Activated CD4-positive, alpha-beta T cell treated with anti-CD3 and anti-CD28 coated beads, Interleukin-2, amount 10 ng/mL, durations not matched to agents 24 days and 14 days (primary cell): ENCODE data around the gene SLC13A3. TPM values are rescaled to one million over a fixed set of nuclear protein-coding genes. Genes with fewer than 3 reads are reported as not detected.

Experiments used
- DNase-seq: peaks from one replicate; pipeline ENCODE4 v3.0.0; 2022
- H3K27ac Mint-ChIP-seq: one replicate; pipeline ENCODE4 v1.8.0; 2022; ENCODE audit warnings: mild to moderate bottlenecking, mixed read lengths
- H3K27me3 Mint-ChIP-seq: one replicate; pipeline ENCODE4 v1.8.0; 2022; ENCODE audit warnings: mixed read lengths
- H3K36me3 Mint-ChIP-seq: one replicate; pipeline ENCODE4 v1.8.0; 2022; ENCODE audit warnings: low read depth, mild to moderate bottlenecking, mixed read lengths
- H3K4me1 Mint-ChIP-seq: one replicate; pipeline ENCODE4 v1.8.0; 2021; ENCODE audit warnings: mixed read lengths
- H3K4me3 Mint-ChIP-seq: one replicate; pipeline ENCODE4 v1.8.0; 2022; ENCODE audit warnings: mild to moderate bottlenecking, moderate library complexity, mixed read lengths
- H3K9me3 Mint-ChIP-seq: one replicate; pipeline ENCODE4 v1.8.0; 2021; ENCODE audit warnings: mixed read lengths
- intact Hi-C: fragments of 100-400 bp; cut with micrococcal nuclease; formaldehyde crosslinking; loops from one replicate; pipeline ENCODE4 v1.15.1; 2023
- total RNA-seq: library from RNA; stranded (reverse); gene quantifications from 2 replicates; pipeline ENCODE4 v1.2.3, GENCODE V29; 2022

SLC13A3 gene
- total RNA-seq, 1 donor from 2014 or later, result not detected

GRCh38 chr20:46573234-46573633 is 78.0 kb downstream of the SLC13A3 start:
- Mint-ChIP-seq H3K36me3 (no peaks in the 10 kb centered on the region), H3K4me3 (no peak overlapping the region), H3K27ac (no peak overlapping the region), H3K27me3 (peaks cover 36% of the 10 kb centered on the region), H3K4me1 (peaks cover 8% of the 10 kb centered on the region), H3K9me3 (peaks cover 4% of the 10 kb centered on the region)
- intact Hi-C loops, result no loop called here
- no peak for DNase-seq

DNA sequence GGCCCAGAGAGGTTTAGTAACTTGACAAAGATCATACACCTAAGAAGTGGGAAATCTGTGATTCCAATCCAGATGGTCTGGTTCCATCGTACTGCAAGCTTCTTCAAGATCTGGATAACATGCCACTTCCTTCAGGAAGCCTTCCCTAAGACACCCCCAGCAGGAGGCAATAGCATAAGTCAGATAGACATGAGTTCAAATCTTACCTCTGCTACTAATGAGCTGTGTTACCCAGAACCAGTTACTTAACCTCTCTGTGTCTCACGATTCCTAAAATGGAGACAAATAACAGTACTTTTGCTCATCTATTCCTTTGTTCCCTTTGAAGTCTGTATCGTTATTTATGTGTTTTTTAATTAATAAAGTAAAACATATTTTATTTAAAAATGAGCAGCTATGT is 78.5 kb downstream of the SLC13A3 start:
- Mint-ChIP-seq H3K4me3 (no peak overlapping the region), H3K36me3 (no peaks in the 10 kb centered on the region), H3K27me3 (peaks cover 36% of the 10 kb centered on the region), H3K27ac (no peak overlapping the region), H3K9me3 (peaks cover 4% of the 10 kb centered on the region), H3K4me1 (peaks cover 8% of the 10 kb centered on the region)
- intact Hi-C loops, result no loop called here
- DNase-seq, result no peak

GRCh38 chr20:46572153-46572552 is 79.1 kb downstream of the SLC13A3 start:
- DNase-seq, result no peak
- Mint-ChIP-seq H3K9me3 (peaks cover 4% of the 10 kb centered on the region), H3K27ac (no peak overlapping the region), H3K36me3 (no peaks in the 10 kb centered on the region), H3K4me1 (peaks cover 12% of the 10 kb centered on the region), H3K4me3 (no peak overlapping the region), H3K27me3 (peaks cover 40% of the 10 kb centered on the region)
- intact Hi-C loops, result no loop called here

DNA sequence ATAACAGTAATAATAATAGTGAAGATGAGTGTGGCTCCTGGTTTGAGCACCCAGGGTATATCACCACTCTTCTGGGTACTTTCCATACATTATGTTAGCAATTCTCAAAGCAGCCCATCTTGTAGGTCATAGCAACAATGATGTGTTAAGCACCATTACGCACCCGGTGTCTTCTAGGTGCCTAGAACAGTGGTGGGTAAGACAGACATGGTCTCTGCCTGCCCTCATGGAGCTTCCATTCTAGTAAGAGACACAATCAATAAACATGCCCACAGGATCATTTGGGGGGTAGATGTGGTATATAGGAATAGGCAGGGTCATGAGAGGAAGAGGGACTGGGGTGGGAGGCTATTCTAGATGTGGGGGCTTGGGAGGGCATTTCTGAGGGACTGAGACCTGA is 79.8 kb downstream of the SLC13A3 start:
- Mint-ChIP-seq H3K9me3 (peaks cover 4% of the 10 kb centered on the region), H3K27me3 (peaks cover 41% of the 10 kb centered on the region), H3K4me3 (no peak overlapping the region), H3K4me1 (peaks cover 12% of the 10 kb centered on the region), H3K27ac (no peak overlapping the region), H3K36me3 (no peaks in the 10 kb centered on the region)
- DNase-seq, result no peak
- intact Hi-C loops, result no loop called here

DNA sequence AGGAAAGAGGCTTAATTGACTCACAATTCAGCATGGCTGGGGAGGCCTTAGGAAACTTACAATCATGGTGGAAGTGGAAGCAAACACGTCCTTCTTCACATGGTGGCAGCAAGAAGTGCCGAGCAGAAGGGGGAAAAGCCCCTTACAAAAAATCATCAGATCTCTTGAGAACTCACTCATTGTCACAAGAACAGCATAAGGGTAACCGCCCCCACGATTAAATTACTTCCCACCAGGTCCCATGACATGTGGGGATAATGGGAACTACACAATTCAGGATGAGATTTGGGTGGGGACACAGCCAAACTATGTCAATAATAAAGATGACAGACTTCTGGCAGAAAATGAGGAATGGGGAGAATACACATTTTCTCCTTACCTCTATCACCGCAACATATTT is 80.3 kb downstream of the SLC13A3 start:
- Mint-ChIP-seq H3K27ac (no peak overlapping the region), H3K36me3 (no peaks in the 10 kb centered on the region), H3K4me1 (peaks cover 8% of the 10 kb centered on the region), H3K9me3 (peaks cover 4% of the 10 kb centered on the region), H3K4me3 (no peak overlapping the region), H3K27me3 (peaks cover 44% of the 10 kb centered on the region)
- no peak for DNase-seq
- intact Hi-C loops, result no loop called here

GRCh38 chr20:46569961-46570360 is 81.3 kb downstream of the SLC13A3 start:
- H3K9me3 Mint-ChIP-seq, result peaks cover 4% of the 10 kb centered on the region
- DNase-seq, result no peak
- peaks cover 44% of the 10 kb centered on the region for H3K27me3 Mint-ChIP-seq
- no peak overlapping the region for H3K27ac Mint-ChIP-seq
- H3K4me3 Mint-ChIP-seq, result no peak overlapping the region
- intact Hi-C loops, result no loop called here
- no peaks in the 10 kb centered on the region for H3K36me3 Mint-ChIP-seq
- H3K4me1 Mint-ChIP-seq, result peaks cover 4% of the 10 kb centered on the region

DNA sequence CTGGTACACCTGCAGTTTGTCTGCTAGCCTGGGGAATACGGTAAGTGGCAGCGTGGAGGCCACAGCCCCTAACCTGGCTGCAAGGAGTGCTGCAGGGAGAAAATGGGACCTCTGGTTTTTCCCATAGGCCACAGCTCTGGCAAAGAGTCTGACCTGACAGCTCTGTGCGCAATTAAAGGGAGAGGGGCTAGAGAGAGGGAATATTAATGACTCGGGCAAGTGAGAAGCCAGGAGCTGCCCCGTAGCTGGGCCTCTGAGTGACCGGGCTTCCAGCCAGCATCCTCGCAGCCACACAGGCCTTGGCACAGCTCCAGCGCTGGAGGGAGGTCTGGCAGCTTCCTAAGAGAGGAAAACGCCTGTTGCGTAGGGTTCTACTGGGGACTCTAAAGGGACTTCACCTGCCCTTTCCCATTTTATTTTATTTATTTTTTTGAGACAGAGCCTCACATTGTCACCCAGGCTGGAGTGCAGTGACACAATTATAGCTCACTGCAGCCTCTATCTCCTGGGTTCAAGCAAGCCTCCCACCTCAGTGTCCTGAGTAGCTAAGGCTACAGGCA is 82.6 kb downstream of the SLC13A3 start:
- Mint-ChIP-seq H3K9me3 (peaks cover 4% of the 10 kb centered on the region), H3K27me3 (peaks cover 35% of the 10 kb centered on the region), H3K27ac (no peak overlapping the region), H3K4me1 (peaks cover 4% of the 10 kb centered on the region), H3K36me3 (no peaks in the 10 kb centered on the region), H3K4me3 (no peak overlapping the region)
- DNase-seq, result no peak
- intact Hi-C loops, result no loop called here

GRCh38 chr20:46566125-46566524 is 85.1 kb downstream of the SLC13A3 start:
- DNase-seq, result no peak
- Mint-ChIP-seq H3K27me3 (peaks cover 23% of the 10 kb centered on the region), H3K27ac (no peak overlapping the region), H3K4me3 (no peak overlapping the region), H3K9me3 (no peaks in the 10 kb centered on the region), H3K4me1 (peaks cover 5% of the 10 kb centered on the region), H3K36me3 (no peaks in the 10 kb centered on the region)
- intact Hi-C loops, result no loop called here

- peaks cover 21% of the 10 kb centered on the region for H3K4me1 Mint-ChIP-seq
- H3K9me3 Mint-ChIP-seq, result no peaks in the 10 kb centered on the region
- no peak for DNase-seq
- no peaks in the 10 kb centered on the region for H3K36me3 Mint-ChIP-seq
- peaks cover 13% of the 10 kb centered on the region for H3K27me3 Mint-ChIP-seq
- H3K4me3 Mint-ChIP-seq, result no peak overlapping the region
- H3K27ac Mint-ChIP-seq, result no peak overlapping the region
- intact Hi-C loops, result loop anchor here (5.0 kb wide), 1 partner anchor 42 kb away; no protein-coding TSS in a partner anchor
These were observed 86.9 kb downstream of the SLC13A3 start for GRCh38 chr20:46564241-46564957.

DNA sequence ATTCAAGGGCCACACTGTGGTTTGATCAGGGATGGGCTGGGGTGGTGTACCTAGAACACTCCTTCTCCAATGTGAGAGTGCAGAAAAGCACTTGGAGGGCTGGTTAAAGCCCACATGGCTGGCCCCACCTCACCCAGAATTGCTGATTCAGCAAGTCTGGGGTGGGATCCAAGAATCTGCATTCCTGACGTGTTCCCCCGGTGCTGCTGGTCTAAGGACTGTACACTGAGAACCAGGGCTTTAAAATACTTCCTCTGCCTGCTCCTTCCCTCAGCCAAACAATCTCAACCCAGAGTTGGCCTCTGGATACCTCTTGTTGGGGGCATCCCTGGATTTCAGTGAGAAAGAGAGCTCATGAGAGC is 87.4 kb downstream of the SLC13A3 start:
- Mint-ChIP-seq H3K36me3 (no peaks in the 10 kb centered on the region), H3K27ac (no peak overlapping the region)

GRCh38 chr20:46563170-46563859 is 87.9 kb downstream of the SLC13A3 start:
- DNase-seq, result no peak
- Mint-ChIP-seq H3K27ac (no peak overlapping the region), H3K4me1 (peaks cover 27% of the 10 kb centered on the region), H3K36me3 (no peaks in the 10 kb centered on the region), H3K27me3 (peaks cover 9% of the 10 kb centered on the region), H3K9me3 (no peaks in the 10 kb centered on the region), H3K4me3 (no peak overlapping the region)
- intact Hi-C loops, result loop anchor here (5.0 kb wide), 1 partner anchor 41 kb away; no protein-coding TSS in a partner anchor

More for the DNA sequence above, 87.4 kb downstream of the SLC13A3 start:
- H3K9me3 Mint-ChIP-seq, result no peaks in the 10 kb centered on the region
- H3K27me3 Mint-ChIP-seq, result peaks cover 13% of the 10 kb centered on the region
- DNase-seq, result no peak
- H3K4me3 Mint-ChIP-seq, result no peak overlapping the region
- H3K4me1 Mint-ChIP-seq, result peaks cover 23% of the 10 kb centered on the region
- intact Hi-C loops, result loop anchor here (5.0 kb wide), 1 partner anchor 42 kb away; no protein-coding TSS in a partner anchor

DNA sequence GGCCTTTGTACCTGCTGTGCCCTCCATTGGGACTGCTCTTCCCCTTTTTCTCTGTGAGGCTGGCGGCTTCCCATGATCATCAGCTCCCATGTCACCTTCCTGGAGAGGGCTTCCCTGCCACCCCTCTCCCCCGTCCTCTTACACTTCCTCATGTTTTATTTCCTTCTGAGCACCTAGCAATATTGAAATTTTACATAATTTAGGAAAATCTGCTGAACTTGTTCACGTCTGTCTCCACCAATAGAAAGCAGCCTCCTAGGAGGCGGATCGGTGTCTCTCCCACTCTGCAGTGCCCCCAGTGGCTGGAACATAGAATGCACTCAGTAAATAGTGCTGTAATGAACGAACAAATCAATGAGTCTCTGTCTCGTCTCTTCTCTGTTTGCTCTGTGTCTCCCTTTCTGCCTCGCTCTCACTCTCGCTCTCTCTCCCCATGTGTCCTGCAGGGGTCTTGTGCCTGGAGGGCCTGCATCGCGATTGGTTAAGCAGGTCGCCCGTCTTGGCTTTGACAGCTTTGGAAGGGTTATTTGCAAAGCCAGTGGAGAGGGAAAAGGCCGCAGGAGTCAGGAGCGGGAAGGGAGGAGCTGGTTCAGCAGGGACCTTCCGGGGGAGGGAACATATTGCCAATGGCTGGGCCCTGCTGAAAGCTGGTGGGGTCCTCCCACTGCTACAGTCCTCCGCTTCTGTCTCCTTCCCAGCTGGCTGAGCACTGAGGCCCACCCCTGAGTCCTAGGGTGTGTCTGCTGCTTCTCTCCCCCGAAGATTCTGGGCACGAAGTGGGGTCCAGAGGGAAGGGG is 88.7 kb downstream of the SLC13A3 start:
- Mint-ChIP-seq H3K27me3 (peaks cover 7% of the 10 kb centered on the region), H3K36me3 (no peaks in the 10 kb centered on the region), H3K9me3 (no peaks in the 10 kb centered on the region), H3K4me1 (peaks cover 32% of the 10 kb centered on the region), H3K27ac (no peak overlapping the region), H3K4me3 (no peak overlapping the region)
- intact Hi-C loops, result loop anchor here (5.0 kb wide), 1 partner anchor 40 kb away; no protein-coding TSS in a partner anchor
- peak; percentile 90 for DNase-seq

DNA sequence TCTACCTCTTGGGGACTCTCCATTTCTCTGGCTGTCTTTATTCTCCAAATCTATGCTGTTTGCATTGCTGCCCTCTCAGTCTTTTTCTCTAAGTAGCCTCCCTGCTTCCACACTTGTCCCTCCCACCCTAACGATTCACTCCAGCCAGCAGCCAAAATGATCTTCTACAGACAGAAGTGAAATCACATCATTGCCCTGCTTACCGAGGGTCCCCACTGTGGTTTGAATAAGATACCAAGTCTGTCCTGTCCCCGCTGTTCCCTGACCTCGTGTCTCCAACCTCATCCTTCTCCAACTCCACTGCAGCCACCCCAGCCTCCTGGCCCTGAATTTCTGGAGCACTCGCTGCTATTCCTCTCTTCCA is 89.3 kb downstream of the SLC13A3 start:
- Mint-ChIP-seq H3K27ac (no peak overlapping the region), H3K36me3 (no peaks in the 10 kb centered on the region), H3K4me3 (no peak overlapping the region), H3K9me3 (no peaks in the 10 kb centered on the region), H3K4me1 (peaks cover 35% of the 10 kb centered on the region), H3K27me3 (peaks cover 4% of the 10 kb centered on the region)
- DNase-seq, result no peak
- intact Hi-C loops, result loop anchor here (5.0 kb wide), 1 partner anchor 40 kb away; no protein-coding TSS in a partner anchor
